ENCODE data around the gene SCYGR1. TPM values are rescaled to one million over a fixed set of nuclear protein-coding genes. Genes with fewer than 3 reads are reported as not detected.

Gene SCYGR1
- total RNA-seq, 1 donor from 2014 or later = not detected

- Mint-ChIP-seq H3K4me3 (ENCODE audit: unreplicated experiment) (no peak overlapping the region), H3K4me1 (ENCODE audit: low read depth) (no peaks in the 10 kb centered on the region), H3K9me3 (ENCODE audit: low read depth) (no peaks in the 10 kb centered on the region), H3K27ac (ENCODE audit: unreplicated experiment) (no peak overlapping the region), H3K36me3 (ENCODE audit: low read depth) (peaks cover 14% of the 10 kb centered on the region), H3K27me3 (ENCODE audit: low read depth) (no peaks in the 10 kb centered on the region)
- DNase-seq (ENCODE audit: low spot score) = no peak
- TF ChIP-seq, protein P1, sequence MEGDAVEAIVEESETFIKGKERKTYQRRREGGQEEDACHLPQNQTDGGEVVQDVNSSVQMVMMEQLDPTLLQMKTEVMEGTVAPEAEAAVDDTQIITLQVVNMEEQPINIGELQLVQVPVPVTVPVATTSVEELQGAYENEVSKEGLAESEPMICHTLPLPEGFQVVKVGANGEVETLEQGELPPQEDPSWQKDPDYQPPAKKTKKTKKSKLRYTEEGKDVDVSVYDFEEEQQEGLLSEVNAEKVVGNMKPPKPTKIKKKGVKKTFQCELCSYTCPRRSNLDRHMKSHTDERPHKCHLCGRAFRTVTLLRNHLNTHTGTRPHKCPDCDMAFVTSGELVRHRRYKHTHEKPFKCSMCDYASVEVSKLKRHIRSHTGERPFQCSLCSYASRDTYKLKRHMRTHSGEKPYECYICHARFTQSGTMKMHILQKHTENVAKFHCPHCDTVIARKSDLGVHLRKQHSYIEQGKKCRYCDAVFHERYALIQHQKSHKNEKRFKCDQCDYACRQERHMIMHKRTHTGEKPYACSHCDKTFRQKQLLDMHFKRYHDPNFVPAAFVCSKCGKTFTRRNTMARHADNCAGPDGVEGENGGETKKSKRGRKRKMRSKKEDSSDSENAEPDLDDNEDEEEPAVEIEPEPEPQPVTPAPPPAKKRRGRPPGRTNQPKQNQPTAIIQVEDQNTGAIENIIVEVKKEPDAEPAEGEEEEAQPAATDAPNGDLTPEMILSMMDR (IDR thresholded peaks at IDR 0.05) = no peak
Measured at GRCh38 chr2:227347117-227347516, 40.6 kb downstream of the SCYGR1 start.

DNA sequence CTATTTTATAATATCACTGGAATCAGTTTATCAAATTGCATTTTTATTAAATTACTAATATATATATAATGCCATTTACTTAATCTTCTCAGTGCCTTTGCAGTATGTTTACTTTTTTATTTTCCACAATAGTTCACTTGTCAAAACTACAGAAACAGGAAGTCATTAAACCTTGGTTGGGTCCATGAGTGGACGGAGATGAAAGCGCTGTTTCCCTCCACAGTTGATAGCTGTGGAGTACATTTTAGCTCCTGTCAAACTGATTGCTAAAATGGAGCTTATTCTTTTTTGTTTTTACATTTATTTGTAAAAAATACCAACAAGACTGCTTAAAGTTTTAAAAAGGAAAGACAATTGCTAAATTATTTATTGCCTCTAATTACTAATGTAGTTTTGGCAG, 43.5 kb downstream of the SCYGR1 start:
- no peaks in the 10 kb centered on the region for H3K27me3 Mint-ChIP-seq (ENCODE audit: low read depth)
- no peak overlapping the region for H3K4me3 Mint-ChIP-seq (ENCODE audit: unreplicated experiment)
- H3K27ac Mint-ChIP-seq (ENCODE audit: unreplicated experiment) = no peak overlapping the region
- H3K4me1 Mint-ChIP-seq (ENCODE audit: low read depth) = no peaks in the 10 kb centered on the region
- TF ChIP-seq, protein P1 (IDR thresholded peaks at IDR 0.05) = no peak
- no peaks in the 10 kb centered on the region for H3K9me3 Mint-ChIP-seq (ENCODE audit: low read depth)
- peaks cover 16% of the 10 kb centered on the region for H3K36me3 Mint-ChIP-seq (ENCODE audit: low read depth)
- no peak for DNase-seq (ENCODE audit: low spot score)

DNA sequence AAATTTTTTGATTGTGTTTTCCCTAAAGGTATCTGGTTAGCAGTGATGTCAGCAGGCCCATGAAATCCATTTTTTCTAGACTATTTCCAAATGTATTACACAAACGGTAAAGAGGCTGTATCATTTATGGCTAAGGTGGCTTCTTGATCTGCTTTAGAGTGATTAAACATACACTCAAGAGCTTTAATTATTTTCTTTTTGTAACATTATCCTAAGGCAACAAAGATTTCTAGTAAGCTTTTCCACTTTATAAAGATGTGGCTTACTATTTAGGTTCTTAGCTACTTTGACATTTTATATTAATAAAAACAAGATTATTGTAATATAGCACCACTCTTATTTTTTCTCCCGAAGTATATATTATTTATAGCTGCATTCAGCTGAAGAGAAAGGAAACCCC, 46.2 kb downstream of the SCYGR1 start:
- TF ChIP-seq, protein P1 (IDR thresholded peaks at IDR 0.05) = no peak
- peaks cover 9% of the 10 kb centered on the region for H3K36me3 Mint-ChIP-seq (ENCODE audit: low read depth)
- H3K4me1 Mint-ChIP-seq (ENCODE audit: low read depth) = no peaks in the 10 kb centered on the region

GRCh38 chr2:227340106-227340505, 47.6 kb downstream of the SCYGR1 start:
- H3K27me3 Mint-ChIP-seq (ENCODE audit: low read depth) = no peaks in the 10 kb centered on the region
- H3K36me3 Mint-ChIP-seq (ENCODE audit: low read depth) = peaks cover 13% of the 10 kb centered on the region
- no peak overlapping the region for H3K4me3 Mint-ChIP-seq (ENCODE audit: unreplicated experiment)
- no peak overlapping the region for H3K27ac Mint-ChIP-seq (ENCODE audit: unreplicated experiment)
- TF ChIP-seq, protein P1 (IDR thresholded peaks at IDR 0.05) = no peak
- DNase-seq (ENCODE audit: low spot score) = no peak
- no peaks in the 10 kb centered on the region for H3K4me1 Mint-ChIP-seq (ENCODE audit: low read depth)
- H3K9me3 Mint-ChIP-seq (ENCODE audit: low read depth) = no peaks in the 10 kb centered on the region

More for the DNA sequence above, 46.2 kb downstream of the SCYGR1 start:
- H3K27ac Mint-ChIP-seq (ENCODE audit: unreplicated experiment) = no peak overlapping the region
- H3K9me3 Mint-ChIP-seq (ENCODE audit: low read depth) = no peaks in the 10 kb centered on the region
- DNase-seq (ENCODE audit: low spot score) = no peak
- H3K4me3 Mint-ChIP-seq (ENCODE audit: unreplicated experiment) = no peak overlapping the region
- H3K27me3 Mint-ChIP-seq (ENCODE audit: low read depth) = no peaks in the 10 kb centered on the region

DNA sequence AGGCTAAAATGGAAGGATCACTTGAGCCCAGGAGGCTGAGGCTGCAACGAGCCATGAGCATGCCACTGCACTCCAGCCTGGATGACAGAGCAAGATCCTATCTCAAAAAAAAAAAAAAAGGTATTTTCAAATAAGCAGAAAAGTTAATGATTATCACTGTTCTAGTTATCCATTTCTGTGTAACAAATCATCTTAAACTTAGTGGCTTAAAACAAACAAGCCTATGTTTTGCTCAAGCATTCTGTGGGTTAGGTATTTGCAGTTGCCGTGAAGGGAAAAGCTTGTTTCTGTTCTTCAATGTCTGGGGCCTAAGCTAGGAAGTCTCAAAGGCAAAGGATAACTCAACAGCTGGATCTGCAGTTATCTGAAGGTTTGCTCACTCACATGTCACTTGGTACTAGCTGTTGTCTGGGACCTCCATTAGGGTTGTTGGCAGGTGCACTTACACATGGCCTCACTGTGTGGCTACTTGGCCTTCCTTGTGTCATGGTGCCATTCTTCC, 48.6 kb downstream of the SCYGR1 start:
- H3K4me1 Mint-ChIP-seq (ENCODE audit: low read depth) = no peaks in the 10 kb centered on the region
- peaks cover 18% of the 10 kb centered on the region for H3K36me3 Mint-ChIP-seq (ENCODE audit: low read depth)
- no peaks in the 10 kb centered on the region for H3K27me3 Mint-ChIP-seq (ENCODE audit: low read depth)
- no peak overlapping the region for H3K4me3 Mint-ChIP-seq (ENCODE audit: unreplicated experiment)
- DNase-seq (ENCODE audit: low spot score) = no peak
- TF ChIP-seq, protein P1 (IDR thresholded peaks at IDR 0.05) = no peak
- no peaks in the 10 kb centered on the region for H3K9me3 Mint-ChIP-seq (ENCODE audit: low read depth)
- H3K27ac Mint-ChIP-seq (ENCODE audit: unreplicated experiment) = peak overlapping the region; percentile 51

Other genes with a start within 250 kb of the SCYGR1 start
- gene COL4A4, start 223.7 kb downstream of the SCYGR1 start, total RNA-seq = 6.3 to 18.4 TPM (median 7.3 TPM) in 3 replicates
- gene COL4A3, start 223.3 kb downstream of the SCYGR1 start, total RNA-seq = 1.2 to 6.8 TPM (median 1.4 TPM) in 3 replicates
- 64.7 to 76.0 TPM (median 66.8 TPM) in 3 replicates for gene MFF, start 62.7 kb downstream of the SCYGR1 start, total RNA-seq
- not detected in 3 replicates for gene TM4SF20, start 8.6 kb downstream of the SCYGR1 start, total RNA-seq
- gene AGFG1, start 84.2 kb upstream of the SCYGR1 start, total RNA-seq = 49.3 to 49.5 TPM (median 49.3 TPM) in 3 replicates
- gene SCYGR2, start 210.9 kb upstream of the SCYGR1 start, total RNA-seq = not detected in 3 replicates
- not detected in 3 replicates for gene SCYGR3, start 226.9 kb upstream of the SCYGR1 start, total RNA-seq
- not detected in 3 replicates for gene SCYGR4, start 229.5 kb upstream of the SCYGR1 start, total RNA-seq